Naive thymus-derived CD8-positive, alpha-beta T cell (primary cell): ENCODE results near the gene SPATA32. TPM values are rescaled to one million over a fixed set of nuclear protein-coding genes. Genes with fewer than 3 reads are reported as not detected.

Experiments
- polyA plus RNA-seq, 3 donors: library from polyadenylated mRNA; unstranded; fragments of 300-500 nt; fragmentation: Illumina TruSeq; gene quantifications; one replicate each; pipeline ENCODE4 v1.2.3, GENCODE V29; 2021
- total RNA-seq, 8 experiments: library from RNA in 2 of 8; stranded (reverse) in 2 of 8; gene quantifications; one replicate each; pipeline ENCODE4 v1.2.3 and lab custom pipeline; 2021 to 2026

The SPATA32 gene
- total and polyA plus RNA-seq, 5 experiments from 2014 or later: 0.30 to 0.81 (median 0.47) TPM

Other genes starting within 250 kb of the SPATA32 start
- gene DCAKD, start 210.5 kb downstream of the SPATA32 start, total RNA-seq: 10 to 100 TPM; 36.1 to 37.9 TPM
- gene DCAKD, start 210.5 kb downstream of the SPATA32 start, polyA plus RNA-seq: 10 to 100 TPM; 13.1 to 16.1 (median 16.0) TPM
- gene NMT1, start 200.8 kb downstream of the SPATA32 start, total RNA-seq: 100 to 1,000 TPM; 130 to 139 TPM
- 10 to 100 TPM; 55.2 to 70.8 (median 65.0) TPM for gene NMT1, start 200.8 kb downstream of the SPATA32 start, polyA plus RNA-seq
- 1 to 10 TPM; 1.6 to 4.0 TPM for gene PLCD3, start 129.6 kb downstream of the SPATA32 start, total RNA-seq
- under 1 TPM; 0.35 to 0.65 (median 0.56) TPM for gene PLCD3, start 129.6 kb downstream of the SPATA32 start, polyA plus RNA-seq
- gene ACBD4, start 126.4 kb downstream of the SPATA32 start, total RNA-seq: 10 to 100 TPM; 39.4 to 48.5 TPM
- 10 to 100 TPM; 10.5 to 17.4 (median 11.7) TPM for gene ACBD4, start 126.4 kb downstream of the SPATA32 start, polyA plus RNA-seq
- 10 to 100 TPM; 34.3 to 35.1 TPM for gene HEXIM1, start 113.6 kb downstream of the SPATA32 start, total RNA-seq
- gene HEXIM1, start 113.6 kb downstream of the SPATA32 start, polyA plus RNA-seq: 1 to 10 TPM; 4.9 to 6.8 (median 5.4) TPM
- gene HEXIM2, start 100.2 kb downstream of the SPATA32 start, total RNA-seq: 1 to 10 TPM; 3.4 to 4.4 TPM
- 1 to 10 TPM; 2.6 to 3.6 (median 3.3) TPM for gene HEXIM2, start 100.2 kb downstream of the SPATA32 start, polyA plus RNA-seq
- gene FMNL1, start 40.2 kb downstream of the SPATA32 start, total RNA-seq: 100 to 1,000 TPM; 383 to 394 TPM
- 10 to 100 TPM; 18.0 to 35.5 (median 21.5) TPM for gene FMNL1, start 40.2 kb downstream of the SPATA32 start, polyA plus RNA-seq
- gene MAP3K14, start 54.9 kb upstream of the SPATA32 start, total RNA-seq: 10 to 100 TPM; 37.6 to 37.8 TPM
- gene MAP3K14, start 54.9 kb upstream of the SPATA32 start, polyA plus RNA-seq: 1 to 10 TPM in 2 of 3 donors, under 1 TPM in 1; 0.73 to 7.2 (median 1.8) TPM
- 100 to 1,000 TPM; 101 to 102 TPM for gene ARHGAP27, start 170.8 kb upstream of the SPATA32 start, total RNA-seq
- 10 to 100 TPM; 17.3 to 31.1 (median 19.8) TPM for gene ARHGAP27, start 170.8 kb upstream of the SPATA32 start, polyA plus RNA-seq
- 10 to 100 TPM; 78.0 to 92.7 TPM for gene PLEKHM1, start 228.6 kb upstream of the SPATA32 start, total RNA-seq
- gene PLEKHM1, start 228.6 kb upstream of the SPATA32 start, polyA plus RNA-seq: 10 to 100 TPM; 12.4 to 14.7 (median 12.8) TPM